ENCODE data around the gene POR.
"Not testable (repeated sequence)": the region's sequence is repeated elsewhere in the genome, so short reads cannot be mapped to it uniquely, and the experiment has no call there.

Gene POR

GRCh38 chr7:76002139-76002538 is 87.2 kb downstream of the POR start:
- Mint-ChIP-seq H3K27ac (no peak overlapping the region), H3K4me1 (peaks cover 7% of the 10 kb centered on the region), H3K36me3 (peaks cover 20% of the 10 kb centered on the region), H3K4me3 (no peak overlapping the region), H3K27me3 (no peaks in the 10 kb centered on the region), H3K9me3 (no peaks in the 10 kb centered on the region)
- DNase-seq (ENCODE audit: low spot score in 2 of 2) (no peak), ATAC-seq (ENCODE audit: low read depth) (no peak)

- Mint-ChIP-seq H3K4me1 (peaks cover 2% of the 10 kb centered on the region), H3K4me3 (no peak overlapping the region), H3K36me3 (peaks cover 20% of the 10 kb centered on the region), H3K27ac (no peak overlapping the region), H3K9me3 (no peaks in the 10 kb centered on the region), H3K27me3 (no peaks in the 10 kb centered on the region)
- DNase-seq (ENCODE audit: low spot score in 2 of 2) (no peak), ATAC-seq (ENCODE audit: low read depth) (no peak)
Measured at GRCh38 chr7:76002822-76003221, 87.9 kb downstream of the POR start.

GRCh38 chr7:76003351-76003750 is 88.4 kb downstream of the POR start:
- Mint-ChIP-seq H3K4me3 (no peak overlapping the region), H3K27me3 (no peaks in the 10 kb centered on the region), H3K36me3 (peaks cover 20% of the 10 kb centered on the region), H3K27ac (no peak overlapping the region), H3K4me1 (peaks cover 4% of the 10 kb centered on the region), H3K9me3 (no peaks in the 10 kb centered on the region)
- ATAC-seq (ENCODE audit: low read depth): no peak
- no peak for DNase-seq (ENCODE audit: low spot score in 2 of 2)

GRCh38 chr7:76005004-76005403 is 90.0 kb downstream of the POR start:
- ATAC-seq (ENCODE audit: low read depth); DNase-seq (ENCODE audit: low spot score in 2 of 2); H3K27me3 Mint-ChIP-seq; H3K4me3 Mint-ChIP-seq; H3K27ac Mint-ChIP-seq; H3K9me3 Mint-ChIP-seq: not testable (repeated sequence)
- Mint-ChIP-seq H3K4me1 (peaks cover 15% of the 10 kb centered on the region), H3K36me3 (peaks cover 19% of the 10 kb centered on the region)

GRCh38 chr7:76008156-76008687 is 93.3 kb downstream of the POR start:
- no peak for DNase-seq (ENCODE audit: low spot score in 2 of 2)
- H3K27ac Mint-ChIP-seq: peak overlapping the region; percentile 64
- H3K4me3 Mint-ChIP-seq: no peak overlapping the region
- peaks cover 15% of the 10 kb centered on the region for H3K4me1 Mint-ChIP-seq
- H3K27me3 Mint-ChIP-seq: no peaks in the 10 kb centered on the region
- peaks cover 19% of the 10 kb centered on the region for H3K36me3 Mint-ChIP-seq
- no peak for ATAC-seq (ENCODE audit: low read depth)
- H3K9me3 Mint-ChIP-seq: no peaks in the 10 kb centered on the region

GRCh38 chr7:76009672-76010600 is 95.0 kb downstream of the POR start:
- peak overlapping the region; percentile 64 for H3K27ac Mint-ChIP-seq
- no peak overlapping the region for H3K4me3 Mint-ChIP-seq
- H3K9me3 Mint-ChIP-seq: no peaks in the 10 kb centered on the region
- peaks cover 21% of the 10 kb centered on the region for H3K36me3 Mint-ChIP-seq
- ATAC-seq (ENCODE audit: low read depth) (no peak), DNase-seq (ENCODE audit: low spot score in 2 of 2) (no peak)
- no peaks in the 10 kb centered on the region for H3K27me3 Mint-ChIP-seq
- peaks cover 15% of the 10 kb centered on the region for H3K4me1 Mint-ChIP-seq

- Mint-ChIP-seq H3K9me3 (no peaks in the 10 kb centered on the region), H3K4me3 (no peak overlapping the region), H3K27me3 (no peaks in the 10 kb centered on the region), H3K4me1 (peaks cover 13% of the 10 kb centered on the region), H3K27ac (no peak overlapping the region), H3K36me3 (peaks cover 22% of the 10 kb centered on the region)
- ATAC-seq (ENCODE audit: low read depth) (no peak), DNase-seq (ENCODE audit: low spot score in 2 of 2) (no peak)
Measured at GRCh38 chr7:76011442-76011861, 96.5 kb downstream of the POR start.

GRCh38 chr7:76016191-76016947 is 101.4 kb downstream of the POR start:
- ATAC-seq (ENCODE audit: low read depth) (no peak), DNase-seq (ENCODE audit: low spot score in 2 of 2) (no peak)
- Mint-ChIP-seq H3K9me3 (no peaks in the 10 kb centered on the region), H3K4me3 (no peak overlapping the region), H3K27me3 (no peaks in the 10 kb centered on the region), H3K27ac (no peak overlapping the region), H3K4me1 (no peaks in the 10 kb centered on the region), H3K36me3 (peaks cover 23% of the 10 kb centered on the region)

GRCh38 chr7:76018520-76018919 is 103.6 kb downstream of the POR start:
- peaks cover 21% of the 10 kb centered on the region for H3K36me3 Mint-ChIP-seq
- not testable (repeated sequence) for H3K27ac Mint-ChIP-seq; H3K27me3 Mint-ChIP-seq; H3K4me1 Mint-ChIP-seq; ATAC-seq (ENCODE audit: low read depth); H3K9me3 Mint-ChIP-seq; DNase-seq (ENCODE audit: low spot score in 2 of 2); H3K4me3 Mint-ChIP-seq

GRCh38 chr7:76020031-76020714 is 105.2 kb downstream of the POR start:
- Mint-ChIP-seq H3K9me3 (no peaks in the 10 kb centered on the region), H3K27ac (no peak overlapping the region), H3K4me1 (peaks cover 5% of the 10 kb centered on the region), H3K36me3 (peaks cover 22% of the 10 kb centered on the region), H3K4me3 (no peak overlapping the region), H3K27me3 (no peaks in the 10 kb centered on the region)
- DNase-seq (ENCODE audit: low spot score in 2 of 2) (peak; percentile 27 to 56), ATAC-seq (ENCODE audit: low read depth) (peak; percentile 35)

GRCh38 chr7:76022026-76022780 is 107.2 kb downstream of the POR start:
- Mint-ChIP-seq H3K4me3 (no peak overlapping the region), H3K4me1 (peaks cover 5% of the 10 kb centered on the region), H3K27ac (no peak overlapping the region), H3K27me3 (no peaks in the 10 kb centered on the region), H3K9me3 (no peaks in the 10 kb centered on the region), H3K36me3 (peaks cover 27% of the 10 kb centered on the region)
- DNase-seq (ENCODE audit: low spot score in 2 of 2) (no peak), ATAC-seq (ENCODE audit: low read depth) (no peak)

- no peak for ATAC-seq (ENCODE audit: low read depth)
- H3K36me3 Mint-ChIP-seq: peaks cover 25% of the 10 kb centered on the region
Measured at GRCh38 chr7:76023002-76023401, 108.0 kb downstream of the POR start.

GRCh38 chr7:76029682-76030081 is 114.7 kb downstream of the POR start:
- H3K4me3 Mint-ChIP-seq; H3K4me1 Mint-ChIP-seq; DNase-seq (ENCODE audit: low spot score in 2 of 2); H3K9me3 Mint-ChIP-seq; ATAC-seq (ENCODE audit: low read depth); H3K27ac Mint-ChIP-seq; H3K27me3 Mint-ChIP-seq: not testable (repeated sequence)
- peaks cover 17% of the 10 kb centered on the region for H3K36me3 Mint-ChIP-seq

More at GRCh38 chr7:76023002-76023401, 108.0 kb downstream of the POR start:
- Mint-ChIP-seq H3K9me3 (no peaks in the 10 kb centered on the region), H3K27me3 (no peaks in the 10 kb centered on the region), H3K27ac (peak overlapping the region; percentile 17), H3K4me3 (no peak overlapping the region), H3K4me1 (peaks cover 5% of the 10 kb centered on the region)
- no peak for DNase-seq (ENCODE audit: low spot score in 2 of 2)

Measured in memory B cell (primary cell).